Measurements from ENCODE around the gene KLRC2.
"Not testable (repeated sequence)": the region's sequence is repeated elsewhere in the genome, so short reads cannot be mapped to it uniquely, and the experiment has no call there.

The KLRC2 gene

GRCh38 chr12:10435816-10436215 is at the start of gene KLRC2:
Gene KLRC2 (minus strand): TSS chr12:10436010. CDS start chr12:10435986, 24 bp downstream.
- not testable (repeated sequence) for DNase-seq

- DNase-seq = not testable (repeated sequence)
These were observed 46.1 kb upstream of the KLRC2 start for GRCh38 chr12:10481901-10482300.

- not testable (repeated sequence) for DNase-seq
These were observed 37.0 kb upstream of the KLRC2 start for GRCh38 chr12:10472808-10473207.

GRCh38 chr12:10469701-10470100 is 33.9 kb upstream of the KLRC2 start:
- DNase-seq = no peak

GRCh38 chr12:10466311-10466710 is 30.5 kb upstream of the KLRC2 start:
- DNase-seq = no peak

- DNase-seq = no peak
These were observed 21.9 kb upstream of the KLRC2 start for GRCh38 chr12:10457760-10458159.

GRCh38 chr12:10456856-10457255 is 21.0 kb upstream of the KLRC2 start:
- no peak for DNase-seq

GRCh38 chr12:10455766-10456165 is 20.0 kb upstream of the KLRC2 start:
- no peak for DNase-seq

- no peak for DNase-seq
These were observed 18.7 kb upstream of the KLRC2 start for GRCh38 chr12:10454531-10454930.

- DNase-seq = no peak
These were observed 17.3 kb upstream of the KLRC2 start, which contains the start of gene KLRC1 for GRCh38 chr12:10453156-10453555. Gene KLRC1 (minus strand): TSS chr12:10453377. CDS start chr12:10451156, 2,221 bp downstream.

GRCh38 chr12:10448236-10448635 is 12.4 kb upstream of the KLRC2 start:
- DNase-seq = no peak

- not testable (repeated sequence) for DNase-seq
These were observed 10.2 kb upstream of the KLRC2 start for GRCh38 chr12:10446052-10446451.

GRCh38 chr12:10441144-10441543 is 5.3 kb upstream of the KLRC2 start:
- not testable (repeated sequence) for DNase-seq

- not testable (repeated sequence) for DNase-seq
These were observed 3.9 kb upstream of the KLRC2 start for GRCh38 chr12:10439608-10440274.

GRCh38 chr12:10437601-10438000 is 1.8 kb upstream of the KLRC2 start:
- DNase-seq = not testable (repeated sequence)

- not testable (repeated sequence) for DNase-seq
These were observed 5.2 kb downstream of the KLRC2 start for GRCh38 chr12:10430623-10431022.

GRCh38 chr12:10425938-10426337 is 9.9 kb downstream of the KLRC2 start:
- DNase-seq = not testable (repeated sequence)

GRCh38 chr12:10424260-10424899 is 11.4 kb downstream of the KLRC2 start:
- not testable (repeated sequence) for DNase-seq

- not testable (repeated sequence) for DNase-seq
These were observed 13.7 kb downstream of the KLRC2 start for GRCh38 chr12:10422159-10422558.

- not testable (repeated sequence) for DNase-seq
These were observed 15.5 kb downstream of the KLRC2 start, which contains the start of gene KLRC3 for GRCh38 chr12:10420334-10420733. Gene KLRC3 (minus strand): TSS chr12:10420595. CDS start chr12:10420550, 45 bp downstream.

- no peak for DNase-seq
These were observed 26.4 kb downstream of the KLRC2 start, which contains the start of gene KLRC4 for GRCh38 chr12:10409392-10409791. Gene KLRC4 (minus strand): TSS chr12:10409757. CDS start chr12:10409575, 182 bp downstream.

GRCh38 chr12:10408842-10409241 is 27.0 kb downstream of the KLRC2 start:
- DNase-seq = no peak

- no peak for DNase-seq
These were observed 29.1 kb downstream of the KLRC2 start for GRCh38 chr12:10406725-10407124.

GRCh38 chr12:10405294-10405693 is 30.5 kb downstream of the KLRC2 start:
- DNase-seq = no peak
